ENCODE data around the gene PINLYP.

DNA sequence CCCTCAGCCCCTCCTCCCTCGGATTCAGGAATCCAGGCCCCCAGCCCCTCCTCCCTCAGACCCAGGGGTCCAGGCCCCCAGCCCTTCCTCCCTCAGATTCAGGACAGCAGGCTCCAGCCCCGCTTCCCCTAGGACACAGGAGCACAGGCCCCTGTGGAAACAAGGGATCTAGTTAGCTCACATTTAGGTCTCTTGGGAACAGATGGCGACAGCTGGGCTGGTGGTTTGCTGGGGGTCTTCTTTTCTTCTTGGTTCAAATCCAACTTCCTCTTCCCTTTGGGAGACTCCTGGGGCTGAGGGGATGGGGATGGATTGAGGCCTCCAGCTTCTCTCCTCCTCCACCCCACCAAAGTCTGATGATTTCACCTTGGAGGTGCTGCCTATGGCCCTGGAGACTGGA is 23.0 kb upstream of the PINLYP start:
- TF ChIP-seq ATF1 (CRISPR knock-in tag; IDR thresholded peaks at IDR 0.05): no peak
- TF ChIP-seq, protein P1, sequence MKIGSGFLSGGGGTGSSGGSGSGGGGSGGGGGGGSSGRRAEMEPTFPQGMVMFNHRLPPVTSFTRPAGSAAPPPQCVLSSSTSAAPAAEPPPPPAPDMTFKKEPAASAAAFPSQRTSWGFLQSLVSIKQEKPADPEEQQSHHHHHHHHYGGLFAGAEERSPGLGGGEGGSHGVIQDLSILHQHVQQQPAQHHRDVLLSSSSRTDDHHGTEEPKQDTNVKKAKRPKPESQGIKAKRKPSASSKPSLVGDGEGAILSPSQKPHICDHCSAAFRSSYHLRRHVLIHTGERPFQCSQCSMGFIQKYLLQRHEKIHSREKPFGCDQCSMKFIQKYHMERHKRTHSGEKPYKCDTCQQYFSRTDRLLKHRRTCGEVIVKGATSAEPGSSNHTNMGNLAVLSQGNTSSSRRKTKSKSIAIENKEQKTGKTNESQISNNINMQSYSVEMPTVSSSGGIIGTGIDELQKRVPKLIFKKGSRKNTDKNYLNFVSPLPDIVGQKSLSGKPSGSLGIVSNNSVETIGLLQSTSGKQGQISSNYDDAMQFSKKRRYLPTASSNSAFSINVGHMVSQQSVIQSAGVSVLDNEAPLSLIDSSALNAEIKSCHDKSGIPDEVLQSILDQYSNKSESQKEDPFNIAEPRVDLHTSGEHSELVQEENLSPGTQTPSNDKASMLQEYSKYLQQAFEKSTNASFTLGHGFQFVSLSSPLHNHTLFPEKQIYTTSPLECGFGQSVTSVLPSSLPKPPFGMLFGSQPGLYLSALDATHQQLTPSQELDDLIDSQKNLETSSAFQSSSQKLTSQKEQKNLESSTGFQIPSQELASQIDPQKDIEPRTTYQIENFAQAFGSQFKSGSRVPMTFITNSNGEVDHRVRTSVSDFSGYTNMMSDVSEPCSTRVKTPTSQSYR (CRISPR knock-in tag; IDR thresholded peaks at IDR 0.05): no peak
- TF ChIP-seq, protein P2, sequence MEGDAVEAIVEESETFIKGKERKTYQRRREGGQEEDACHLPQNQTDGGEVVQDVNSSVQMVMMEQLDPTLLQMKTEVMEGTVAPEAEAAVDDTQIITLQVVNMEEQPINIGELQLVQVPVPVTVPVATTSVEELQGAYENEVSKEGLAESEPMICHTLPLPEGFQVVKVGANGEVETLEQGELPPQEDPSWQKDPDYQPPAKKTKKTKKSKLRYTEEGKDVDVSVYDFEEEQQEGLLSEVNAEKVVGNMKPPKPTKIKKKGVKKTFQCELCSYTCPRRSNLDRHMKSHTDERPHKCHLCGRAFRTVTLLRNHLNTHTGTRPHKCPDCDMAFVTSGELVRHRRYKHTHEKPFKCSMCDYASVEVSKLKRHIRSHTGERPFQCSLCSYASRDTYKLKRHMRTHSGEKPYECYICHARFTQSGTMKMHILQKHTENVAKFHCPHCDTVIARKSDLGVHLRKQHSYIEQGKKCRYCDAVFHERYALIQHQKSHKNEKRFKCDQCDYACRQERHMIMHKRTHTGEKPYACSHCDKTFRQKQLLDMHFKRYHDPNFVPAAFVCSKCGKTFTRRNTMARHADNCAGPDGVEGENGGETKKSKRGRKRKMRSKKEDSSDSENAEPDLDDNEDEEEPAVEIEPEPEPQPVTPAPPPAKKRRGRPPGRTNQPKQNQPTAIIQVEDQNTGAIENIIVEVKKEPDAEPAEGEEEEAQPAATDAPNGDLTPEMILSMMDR (IDR thresholded peaks at IDR 0.05): no peak
- no peak for TF ChIP-seq NR3C1 (CRISPR knock-in tag; conservative IDR thresholded peaks at IDR 0.05; ENCODE audit: low read depth)
- TF ChIP-seq, protein P3, sequence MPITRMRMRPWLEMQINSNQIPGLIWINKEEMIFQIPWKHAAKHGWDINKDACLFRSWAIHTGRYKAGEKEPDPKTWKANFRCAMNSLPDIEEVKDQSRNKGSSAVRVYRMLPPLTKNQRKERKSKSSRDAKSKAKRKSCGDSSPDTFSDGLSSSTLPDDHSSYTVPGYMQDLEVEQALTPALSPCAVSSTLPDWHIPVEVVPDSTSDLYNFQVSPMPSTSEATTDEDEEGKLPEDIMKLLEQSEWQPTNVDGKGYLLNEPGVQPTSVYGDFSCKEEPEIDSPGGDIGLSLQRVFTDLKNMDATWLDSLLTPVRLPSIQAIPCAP (CRISPR knock-in tag; IDR thresholded peaks at IDR 0.05): no peak
- TF ChIP-seq ZNF121 (CRISPR knock-in tag; IDR thresholded peaks at IDR 0.05): no peak
- TF ChIP-seq, protein P4, sequence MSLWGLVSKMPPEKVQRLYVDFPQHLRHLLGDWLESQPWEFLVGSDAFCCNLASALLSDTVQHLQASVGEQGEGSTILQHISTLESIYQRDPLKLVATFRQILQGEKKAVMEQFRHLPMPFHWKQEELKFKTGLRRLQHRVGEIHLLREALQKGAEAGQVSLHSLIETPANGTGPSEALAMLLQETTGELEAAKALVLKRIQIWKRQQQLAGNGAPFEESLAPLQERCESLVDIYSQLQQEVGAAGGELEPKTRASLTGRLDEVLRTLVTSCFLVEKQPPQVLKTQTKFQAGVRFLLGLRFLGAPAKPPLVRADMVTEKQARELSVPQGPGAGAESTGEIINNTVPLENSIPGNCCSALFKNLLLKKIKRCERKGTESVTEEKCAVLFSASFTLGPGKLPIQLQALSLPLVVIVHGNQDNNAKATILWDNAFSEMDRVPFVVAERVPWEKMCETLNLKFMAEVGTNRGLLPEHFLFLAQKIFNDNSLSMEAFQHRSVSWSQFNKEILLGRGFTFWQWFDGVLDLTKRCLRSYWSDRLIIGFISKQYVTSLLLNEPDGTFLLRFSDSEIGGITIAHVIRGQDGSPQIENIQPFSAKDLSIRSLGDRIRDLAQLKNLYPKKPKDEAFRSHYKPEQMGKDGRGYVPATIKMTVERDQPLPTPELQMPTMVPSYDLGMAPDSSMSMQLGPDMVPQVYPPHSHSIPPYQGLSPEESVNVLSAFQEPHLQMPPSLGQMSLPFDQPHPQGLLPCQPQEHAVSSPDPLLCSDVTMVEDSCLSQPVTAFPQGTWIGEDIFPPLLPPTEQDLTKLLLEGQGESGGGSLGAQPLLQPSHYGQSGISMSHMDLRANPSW (CRISPR knock-in tag; conservative IDR thresholded peaks at IDR 0.05; ENCODE audit: low read depth): no peak
- TF ChIP-seq SMAD3 (CRISPR knock-in tag; IDR thresholded peaks at IDR 0.05; ENCODE audit: borderline replicate concordance): no peak
- no peak for TF ChIP-seq HMGA2 (CRISPR knock-in tag; IDR thresholded peaks at IDR 0.05)
- TF ChIP-seq, protein P5, sequence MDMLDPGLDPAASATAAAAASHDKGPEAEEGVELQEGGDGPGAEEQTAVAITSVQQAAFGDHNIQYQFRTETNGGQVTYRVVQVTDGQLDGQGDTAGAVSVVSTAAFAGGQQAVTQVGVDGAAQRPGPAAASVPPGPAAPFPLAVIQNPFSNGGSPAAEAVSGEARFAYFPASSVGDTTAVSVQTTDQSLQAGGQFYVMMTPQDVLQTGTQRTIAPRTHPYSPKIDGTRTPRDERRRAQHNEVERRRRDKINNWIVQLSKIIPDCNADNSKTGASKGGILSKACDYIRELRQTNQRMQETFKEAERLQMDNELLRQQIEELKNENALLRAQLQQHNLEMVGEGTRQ (CRISPR knock-in tag; IDR thresholded peaks at IDR 0.05): no peak

Data from WTC11 (cell line).